KMS-11 (cell line): ENCODE measurements around the gene ABTB1.

Source experiments
- H2AFZ ChIP-seq: fragments of 200-600 bp; sonication (generic); 2 replicates; pipeline ENCODE4 v1.6.1; 2016; ENCODE audit warnings: antibody characterized with exemption, mixed run types, low read depth
- H3K27ac ChIP-seq: fragments of 200-600 bp; sonication (generic); 2 replicates; pipeline ENCODE4 v1.6.1; 2016; ENCODE audit warnings: mild to moderate bottlenecking, mixed run types
- H3K27me3 ChIP-seq: fragments of 200-600 bp; sonication (generic); 2 replicates; pipeline ENCODE4 v1.6.1; 2017; ENCODE audit warnings: mild to moderate bottlenecking, low read depth, mixed run types, moderate library complexity; ENCODE audit not compliant: insufficient read depth
- H3K36me3 ChIP-seq: fragments of 200-600 bp; sonication (generic); 2 replicates; pipeline ENCODE4 v1.6.1; 2017; ENCODE audit warnings: mild to moderate bottlenecking, mixed run types; ENCODE audit not compliant: insufficient read depth
- H3K4me1 ChIP-seq: fragments of 200-600 bp; sonication (generic); 2 replicates; pipeline ENCODE4 v1.6.1; 2016; ENCODE audit warnings: mild to moderate bottlenecking, low read depth, mixed run types; ENCODE audit not compliant: poor library complexity, severe bottlenecking
- H3K4me2 ChIP-seq: fragments of 200-600 bp; sonication (generic); 2 replicates; pipeline ENCODE4 v1.7.0; 2016; ENCODE audit warnings: mild to moderate bottlenecking, mixed run types
- H3K4me3 ChIP-seq: fragments of 200-600 bp; sonication (generic); IDR thresholded peaks from 2 replicates; pipeline ENCODE4 v1.6.1; 2017; ENCODE audit warnings: low read depth, low read length, mixed read lengths; ENCODE audit not compliant: insufficient read depth
- H3K79me2 ChIP-seq: fragments of 200-600 bp; sonication (generic); 2 replicates; pipeline ENCODE4 v1.6.1; 2016; ENCODE audit warnings: low read depth, mixed run types; ENCODE audit not compliant: insufficient read depth
- H3K9ac ChIP-seq: fragments of 200-600 bp; sonication (generic); 2 replicates; pipeline ENCODE4 v1.6.1; 2016; ENCODE audit warnings: mild to moderate bottlenecking, mixed run types
- H4K20me1 ChIP-seq: fragments of 200-600 bp; sonication (generic); 2 replicates; pipeline ENCODE4 v1.6.1; 2016; ENCODE audit warnings: mild to moderate bottlenecking, mixed run types; ENCODE audit not compliant: insufficient read depth
- CTCF ChIP-seq: fragments of 200-600 bp; sonication (generic); conservative IDR thresholded peaks from 2 replicates; pipeline ENCODE4 v1.6.1; 2017; ENCODE audit warnings: low read depth, mild to moderate bottlenecking, antibody characterized with exemption, low read length, moderate library complexity, mixed read lengths

The ABTB1 gene

GRCh38 chr3:127646501-127647046, 26.2 kb upstream of the ABTB1 start:
- Histone ChIP-seq H3K27ac (no peak overlapping the region), H4K20me1 (no peaks in the 10 kb centered on the region), H3K9ac (no peak overlapping the region), H3K4me3 (no peak overlapping the region), H2AFZ (0 out of 2 replicates have a peak overlapping the region, but pooled peaks have one; percentile 11), H3K27me3 (no peaks in the 10 kb centered on the region), H3K36me3 (no peaks in the 10 kb centered on the region), H3K79me2 (no peaks in the 10 kb centered on the region), H3K4me1 (no peaks in the 10 kb centered on the region), H3K4me2 (no peak overlapping the region)
- TF ChIP-seq CTCF: no peak

GRCh38 chr3:127647166-127647844, 25.4 kb upstream of the ABTB1 start:
- H3K4me3 ChIP-seq: no peak overlapping the region
- no peaks in the 10 kb centered on the region for H4K20me1 ChIP-seq
- H3K4me2 ChIP-seq: no peak overlapping the region
- H3K9ac ChIP-seq: no peak overlapping the region
- no peak overlapping the region for H3K27ac ChIP-seq
- H3K27me3 ChIP-seq: no peaks in the 10 kb centered on the region
- 0 out of 2 replicates have a peak overlapping the region, but pooled peaks have one; percentile 11 for H2AFZ ChIP-seq
- no peaks in the 10 kb centered on the region for H3K4me1 ChIP-seq
- no peaks in the 10 kb centered on the region for H3K79me2 ChIP-seq
- no peak for TF ChIP-seq CTCF
- H3K36me3 ChIP-seq: no peaks in the 10 kb centered on the region

- no peak overlapping the region for H3K27ac ChIP-seq
- no peaks in the 10 kb centered on the region for H4K20me1 ChIP-seq
- H3K27me3 ChIP-seq: no peaks in the 10 kb centered on the region
- no peak overlapping the region for H3K4me2 ChIP-seq
- no peak for TF ChIP-seq CTCF
- no peaks in the 10 kb centered on the region for H3K36me3 ChIP-seq
- H3K79me2 ChIP-seq: no peaks in the 10 kb centered on the region
- no peak overlapping the region for H3K9ac ChIP-seq
- H2AFZ ChIP-seq: no peak overlapping the region
- H3K4me1 ChIP-seq: no peaks in the 10 kb centered on the region
- no peak overlapping the region for H3K4me3 ChIP-seq
Measured at GRCh38 chr3:127647845-127648204, 24.9 kb upstream of the ABTB1 start.

GRCh38 chr3:127650236-127650635, 22.5 kb upstream of the ABTB1 start:
- Histone ChIP-seq H3K4me3 (no peak overlapping the region), H2AFZ (no peak overlapping the region), H3K79me2 (no peaks in the 10 kb centered on the region), H3K27me3 (no peaks in the 10 kb centered on the region), H3K4me1 (no peaks in the 10 kb centered on the region), H3K4me2 (no peak overlapping the region), H3K36me3 (no peaks in the 10 kb centered on the region), H3K9ac (no peak overlapping the region), H4K20me1 (no peaks in the 10 kb centered on the region), H3K27ac (no peak overlapping the region)
- no peak for TF ChIP-seq CTCF
